Right lobe of liver (tissue), 4 donors: ENCODE measurements around the gene LYRM1.

Source experiments
- POLR2A ChIP-seq: fragments of 450-650 bp; IDR thresholded peaks from one replicate; pipeline ENCODE4 v1.6.1; 2017; ENCODE audit warnings: antibody characterized with exemption, mild to moderate bottlenecking
- TF ChIP-seq, protein P1 (sequence below), 4 donors: fragments of 200-600 bp in 3 of 4; fragments of 450-650 bp in 1 of 4; IDR thresholded peaks; one replicate each; pipeline versions ENCODE4 v1.5.1 to v1.8.0; 2016 to 2022; ENCODE audit warnings: antibody characterized with exemption in 4 of 4, mild to moderate bottlenecking in 2 of 4
- donor health status: DM: no; HTN: no; CAD: no.
- donor health status: DM: no; HTN: no; CAD: no.
- donor health status: DM: no; HTN: yes; CAD: no.

GRCh38 chr16:20957153-20957552 lies 56.6 kb downstream of the LYRM1 start:
- TF ChIP-seq POLR2A = no peak
- TF ChIP-seq, protein P1, sequence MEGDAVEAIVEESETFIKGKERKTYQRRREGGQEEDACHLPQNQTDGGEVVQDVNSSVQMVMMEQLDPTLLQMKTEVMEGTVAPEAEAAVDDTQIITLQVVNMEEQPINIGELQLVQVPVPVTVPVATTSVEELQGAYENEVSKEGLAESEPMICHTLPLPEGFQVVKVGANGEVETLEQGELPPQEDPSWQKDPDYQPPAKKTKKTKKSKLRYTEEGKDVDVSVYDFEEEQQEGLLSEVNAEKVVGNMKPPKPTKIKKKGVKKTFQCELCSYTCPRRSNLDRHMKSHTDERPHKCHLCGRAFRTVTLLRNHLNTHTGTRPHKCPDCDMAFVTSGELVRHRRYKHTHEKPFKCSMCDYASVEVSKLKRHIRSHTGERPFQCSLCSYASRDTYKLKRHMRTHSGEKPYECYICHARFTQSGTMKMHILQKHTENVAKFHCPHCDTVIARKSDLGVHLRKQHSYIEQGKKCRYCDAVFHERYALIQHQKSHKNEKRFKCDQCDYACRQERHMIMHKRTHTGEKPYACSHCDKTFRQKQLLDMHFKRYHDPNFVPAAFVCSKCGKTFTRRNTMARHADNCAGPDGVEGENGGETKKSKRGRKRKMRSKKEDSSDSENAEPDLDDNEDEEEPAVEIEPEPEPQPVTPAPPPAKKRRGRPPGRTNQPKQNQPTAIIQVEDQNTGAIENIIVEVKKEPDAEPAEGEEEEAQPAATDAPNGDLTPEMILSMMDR (IDR thresholded peaks at IDR 0.05) = no peak
